ENCODE results near the gene DMAP1.
A peak's percentile ranks its signal among the peaks of the same experiment; 100 is the strongest.

The DMAP1 gene

GRCh38 chr1:44265656-44266358 lies 52.5 kb downstream of the DMAP1 start:
- no peak overlapping the region for H4K12ac ChIP-seq (ENCODE audit: low read depth, low read length)
- no peak overlapping the region for H4K8ac ChIP-seq (ENCODE audit: low read depth, low read length)
- no peak overlapping the region for H2BK120ac ChIP-seq (ENCODE audit: insufficient read depth, low read length, poor library complexity)
- H3K36me3 ChIP-seq (ENCODE audit: control insufficient read depth in 1 of 2, insufficient read depth in 2 of 2, low read length in 2 of 2): peaks cover 0 to 2% of the 10 kb centered on the region in 2 experiments
- WGBS (ENCODE audit: extremely low coverage, insufficient coverage, insufficient read length): no CpG with 5 or more reads among the region's 1 CpG
- no peak overlapping the region for H2AK5ac ChIP-seq (ENCODE audit: low read length)
- no peak overlapping the region for H3K4ac ChIP-seq (ENCODE audit: low read depth, low read length)
- no peaks in the 10 kb centered on the region for H3K79me2 ChIP-seq (ENCODE audit: control insufficient read depth, insufficient read depth, low read length, poor library complexity)
- H3K18ac ChIP-seq (ENCODE audit: low read length): no peak overlapping the region
- no peak overlapping the region for H2AFZ ChIP-seq (ENCODE audit: insufficient read depth, low read length, poor library complexity)
- no peak for DNase-seq
- H3K79me1 ChIP-seq (ENCODE audit: low read length): no peaks in the 10 kb centered on the region
- H3K14ac ChIP-seq (ENCODE audit: low read length): no peak overlapping the region
- H3K9me3 ChIP-seq (ENCODE audit: insufficient read depth, low read depth, low read length): no peaks in the 10 kb centered on the region
- H2BK5ac ChIP-seq (ENCODE audit: low read depth, low read length, poor library complexity): no peak overlapping the region
- no peak overlapping the region for H3K9ac ChIP-seq (ENCODE audit: low read length)
- H3K27ac ChIP-seq (ENCODE audit: low read depth, low read length): no peak overlapping the region
- H4K91ac ChIP-seq (ENCODE audit: low read depth, low read length): no peak overlapping the region
- no peak overlapping the region for H3K4me2 ChIP-seq (ENCODE audit: low read length)
- peaks cover 0 to 4% of the 10 kb centered on the region in 2 experiments for H3K4me1 ChIP-seq (ENCODE audit: control insufficient read depth in 1 of 2, insufficient read depth in 2 of 2, low read length in 2 of 2)
- no peak overlapping the region for H3K4me3 ChIP-seq (ENCODE audit: low read depth, low read length)
- no peaks in the 10 kb centered on the region for H3K27me3 ChIP-seq (ENCODE audit: insufficient read depth, low read length)
- no peak overlapping the region for H3K23ac ChIP-seq (ENCODE audit: low read length)
- no peak overlapping the region for H2BK12ac ChIP-seq (ENCODE audit: low read length)

- Histone ChIP-seq H3K27me3 (ENCODE audit: insufficient read depth, low read length) (no peaks in the 10 kb centered on the region), H3K79me1 (ENCODE audit: low read length) (no peaks in the 10 kb centered on the region), H2BK12ac (ENCODE audit: low read length) (no peak overlapping the region), H2BK120ac (ENCODE audit: insufficient read depth, low read length, poor library complexity) (no peak overlapping the region), H3K4ac (ENCODE audit: low read depth, low read length) (no peak overlapping the region), H3K4me1 (ENCODE audit: control insufficient read depth in 1 of 2, insufficient read depth in 2 of 2, low read length in 2 of 2) (peaks cover 0 to 2% of the 10 kb centered on the region in 2 experiments), H3K9ac (ENCODE audit: low read length) (no peak overlapping the region), H3K79me2 (ENCODE audit: control insufficient read depth, insufficient read depth, low read length, poor library complexity) (no peaks in the 10 kb centered on the region), H4K12ac (ENCODE audit: low read depth, low read length) (no peak overlapping the region), H4K91ac (ENCODE audit: low read depth, low read length) (no peak overlapping the region), H3K14ac (ENCODE audit: low read length) (no peak overlapping the region), H2BK5ac (ENCODE audit: low read depth, low read length, poor library complexity) (no peak overlapping the region), H3K23ac (ENCODE audit: low read length) (no peak overlapping the region), H3K36me3 (ENCODE audit: control insufficient read depth in 1 of 2, insufficient read depth in 2 of 2, low read length in 2 of 2) (peaks cover 0 to 2% of the 10 kb centered on the region in 2 experiments), H2AFZ (ENCODE audit: insufficient read depth, low read length, poor library complexity) (no peak overlapping the region), H3K9me3 (ENCODE audit: insufficient read depth, low read depth, low read length) (no peaks in the 10 kb centered on the region), H3K4me3 (ENCODE audit: low read depth, low read length) (no peak overlapping the region), H3K4me2 (ENCODE audit: low read length) (no peak overlapping the region), H3K27ac (ENCODE audit: low read depth, low read length) (no peak overlapping the region), H2AK5ac (ENCODE audit: low read length) (no peak overlapping the region), H3K18ac (ENCODE audit: low read length) (no peak overlapping the region), H4K8ac (ENCODE audit: low read depth, low read length) (no peak overlapping the region)
- DNase-seq: peak in 1 of 2 donors; percentile 4
- no CpG with 5 or more reads among the region's 6 CpGs for WGBS (ENCODE audit: extremely low coverage, insufficient coverage, insufficient read length)
These were observed 53.4 kb downstream of the DMAP1 start for GRCh38 chr1:44266400-44267344.

GRCh38 chr1:44267438-44267837 lies 54.2 kb downstream of the DMAP1 start:
- Histone ChIP-seq H3K18ac (ENCODE audit: low read length) (no peak overlapping the region), H4K8ac (ENCODE audit: low read depth, low read length) (no peak overlapping the region), H2BK12ac (ENCODE audit: low read length) (no peak overlapping the region), H3K4me1 (ENCODE audit: control insufficient read depth in 1 of 2, insufficient read depth in 2 of 2, low read length in 2 of 2) (no peaks in the 10 kb centered on the region), H2AK5ac (ENCODE audit: low read length) (no peak overlapping the region), H3K9me3 (ENCODE audit: insufficient read depth, low read depth, low read length) (no peaks in the 10 kb centered on the region), H3K23ac (ENCODE audit: low read length) (no peak overlapping the region), H3K9ac (ENCODE audit: low read length) (no peak overlapping the region), H3K14ac (ENCODE audit: low read length) (no peak overlapping the region), H3K79me2 (ENCODE audit: control insufficient read depth, insufficient read depth, low read length, poor library complexity) (no peaks in the 10 kb centered on the region), H3K36me3 (ENCODE audit: control insufficient read depth in 1 of 2, insufficient read depth in 2 of 2, low read length in 2 of 2) (peaks cover 0 to 2% of the 10 kb centered on the region in 2 experiments), H3K4me3 (ENCODE audit: low read depth, low read length) (no peak overlapping the region), H4K12ac (ENCODE audit: low read depth, low read length) (no peak overlapping the region), H2BK120ac (ENCODE audit: insufficient read depth, low read length, poor library complexity) (no peak overlapping the region), H3K27me3 (ENCODE audit: insufficient read depth, low read length) (no peaks in the 10 kb centered on the region), H2BK5ac (ENCODE audit: low read depth, low read length, poor library complexity) (no peak overlapping the region), H4K91ac (ENCODE audit: low read depth, low read length) (no peak overlapping the region), H3K27ac (ENCODE audit: low read depth, low read length) (no peak overlapping the region), H3K4me2 (ENCODE audit: low read length) (no peak overlapping the region), H3K4ac (ENCODE audit: low read depth, low read length) (no peak overlapping the region), H3K79me1 (ENCODE audit: low read length) (no peaks in the 10 kb centered on the region), H2AFZ (ENCODE audit: insufficient read depth, low read length, poor library complexity) (no peak overlapping the region)
- no CpG with 5 or more reads among the region's 5 CpGs for WGBS (ENCODE audit: extremely low coverage, insufficient coverage, insufficient read length)
- no peak for DNase-seq

- no peak overlapping the region for H2BK5ac ChIP-seq (ENCODE audit: low read depth, low read length, poor library complexity)
- H2BK12ac ChIP-seq (ENCODE audit: low read length): no peak overlapping the region
- H4K12ac ChIP-seq (ENCODE audit: low read depth, low read length): no peak overlapping the region
- H4K8ac ChIP-seq (ENCODE audit: low read depth, low read length): no peak overlapping the region
- no peak overlapping the region for H3K4me3 ChIP-seq (ENCODE audit: low read depth, low read length)
- no CpG with 5 or more reads among the region's 1 CpG for WGBS (ENCODE audit: extremely low coverage, insufficient coverage, insufficient read length)
- H3K27me3 ChIP-seq (ENCODE audit: insufficient read depth, low read length): no peaks in the 10 kb centered on the region
- no peak overlapping the region for H3K14ac ChIP-seq (ENCODE audit: low read length)
- no peak overlapping the region for H3K4me2 ChIP-seq (ENCODE audit: low read length)
- H2BK120ac ChIP-seq (ENCODE audit: insufficient read depth, low read length, poor library complexity): no peak overlapping the region
- H3K4me1 ChIP-seq (ENCODE audit: control insufficient read depth in 1 of 2, insufficient read depth in 2 of 2, low read length in 2 of 2): no peaks in the 10 kb centered on the region
- no peak overlapping the region for H3K23ac ChIP-seq (ENCODE audit: low read length)
- no peaks in the 10 kb centered on the region for H3K9me3 ChIP-seq (ENCODE audit: insufficient read depth, low read depth, low read length)
- no peak overlapping the region for H2AFZ ChIP-seq (ENCODE audit: insufficient read depth, low read length, poor library complexity)
- H3K9ac ChIP-seq (ENCODE audit: low read length): no peak overlapping the region
- H3K79me2 ChIP-seq (ENCODE audit: control insufficient read depth, insufficient read depth, low read length, poor library complexity): no peaks in the 10 kb centered on the region
- H2AK5ac ChIP-seq (ENCODE audit: low read length): no peak overlapping the region
- no peak overlapping the region for H4K91ac ChIP-seq (ENCODE audit: low read depth, low read length)
- H3K18ac ChIP-seq (ENCODE audit: low read length): no peak overlapping the region
- no peak overlapping the region for H3K27ac ChIP-seq (ENCODE audit: low read depth, low read length)
- peaks cover 0 to 2% of the 10 kb centered on the region in 2 experiments for H3K36me3 ChIP-seq (ENCODE audit: control insufficient read depth in 1 of 2, insufficient read depth in 2 of 2, low read length in 2 of 2)
- DNase-seq: no peak
- H3K4ac ChIP-seq (ENCODE audit: low read depth, low read length): no peak overlapping the region
- H3K79me1 ChIP-seq (ENCODE audit: low read length): no peaks in the 10 kb centered on the region
These were observed 54.8 kb downstream of the DMAP1 start for GRCh38 chr1:44268054-44268453.

Data from trophoblast cell (in vitro differentiated cells and primary cell).